IPS-NIHi7 (cell line): ENCODE measurements around the gene TRNP1.
"Not testable (repeated sequence)": the region's sequence is repeated elsewhere in the genome, so short reads cannot be mapped to it uniquely, and the experiment has no call there.

Source experiments
- DNase-seq: peaks from one replicate; pipeline ENCODE4 v3.0.0; 2012; ENCODE audit warnings: mixed read lengths; ENCODE audit errors: extremely low spot score

Gene TRNP1

GRCh38 chr1:26972821-26973220, 20.7 kb upstream of the TRNP1 start:
- DNase-seq: no peak

GRCh38 chr1:26976621-26977510, 16.6 kb upstream of the TRNP1 start:
- DNase-seq: no peak

GRCh38 chr1:26978901-26979300, 14.6 kb upstream of the TRNP1 start:
- DNase-seq: no peak

- no peak for DNase-seq
Measured at GRCh38 chr1:26981146-26981846, 12.2 kb upstream of the TRNP1 start.

GRCh38 chr1:26983863-26984262, 9.6 kb upstream of the TRNP1 start:
- DNase-seq: no peak

GRCh38 chr1:26984291-26984690, 9.2 kb upstream of the TRNP1 start:
- DNase-seq: no peak

GRCh38 chr1:26986658-26987057, 6.8 kb upstream of the TRNP1 start:
- no peak for DNase-seq

- DNase-seq: not testable (repeated sequence)
Measured at GRCh38 chr1:26989403-26990109, 3.9 kb upstream of the TRNP1 start.

GRCh38 chr1:26991310-26992116, 2.0 kb upstream of the TRNP1 start:
- no peak for DNase-seq

GRCh38 chr1:26994020-26994786, 711 bp downstream of the TRNP1 start:
- no peak for DNase-seq

GRCh38 chr1:26994787-26995517, 1.5 kb downstream of the TRNP1 start:
- no peak for DNase-seq

GRCh38 chr1:26996024-26996423, 2.5 kb downstream of the TRNP1 start:
- DNase-seq: no peak

GRCh38 chr1:26996665-26997064, 3.2 kb downstream of the TRNP1 start:
- DNase-seq: no peak

GRCh38 chr1:26998429-26999300, 5.2 kb downstream of the TRNP1 start:
- no peak for DNase-seq

- DNase-seq: peak; percentile 87
Measured at GRCh38 chr1:26999440-26999987, 6.0 kb downstream of the TRNP1 start.

- DNase-seq: no peak
Measured at GRCh38 chr1:27000090-27000816, 6.8 kb downstream of the TRNP1 start.

- no peak for DNase-seq
Measured at GRCh38 chr1:27000817-27001460, 7.4 kb downstream of the TRNP1 start.
